HEK293 (cell line): ENCODE data around the gene UBQLN1.
A peak's percentile ranks its signal among the peaks of the same experiment; 100 is the strongest.

Experiments
- CTCF ChIA-PET: fragments of 350-600 bp; formaldehyde crosslinking; extraction: SDS; loops from one replicate; lab custom pipeline; 2021; ENCODE audit warnings: antibody characterized with exemption; lab: Yijun Ruan, JAX
- POLR2A ChIA-PET: fragments of 300-600 bp; formaldehyde crosslinking; extraction: SDS; loops from one replicate; lab custom pipeline; 2020; ENCODE audit warnings: antibody characterized with exemption, inconsistent platforms; lab: Yijun Ruan, JAX
- H3K27ac ChIP-seq: fragments of 200-500 bp; sonication (Bioruptor generic); 2 replicates; pipeline ENCODE4 v1.5.1; 2014; ENCODE audit warnings: low read depth, low read length, control low read depth, inconsistent platforms; ENCODE audit errors: extremely low read depth
- H3K36me3 ChIP-seq, 2 experiments: fragments of 200-500 bp in 1 of 2; sonication (Bioruptor generic) in 1 of 2; 1 replicate in 1 of 2; 2 replicates in 1 of 2; pipeline ENCODE4 v1.5.1; 2014 to 2017; ENCODE audit warnings: inconsistent platforms in 2 of 2, low read length in 2 of 2; ENCODE audit not compliant: control insufficient read depth in 2 of 2, insufficient read depth in 1 of 2
- H3K4me1 ChIP-seq: fragments of 200-500 bp; sonication (Bioruptor generic); 2 replicates; pipeline ENCODE4 v1.5.1; 2014; ENCODE audit warnings: mild to moderate bottlenecking, low read length, inconsistent platforms; ENCODE audit not compliant: control insufficient read depth, insufficient read depth
- H3K4me3 ChIP-seq: 2 replicates; pipeline ENCODE4 v1.5.1; 2011; ENCODE audit warnings: low read depth, mild to moderate bottlenecking, control low read depth, low read length, moderate library complexity
- H3K9me3 ChIP-seq: fragments of 200-500 bp; sonication (Bioruptor generic); 2 replicates; pipeline ENCODE4 v1.5.1; 2014; ENCODE audit warnings: low read depth, low read length, inconsistent platforms; ENCODE audit not compliant: control insufficient read depth, insufficient read depth
- KLF1 ChIP-seq: fragments of 450-650 bp; formaldehyde crosslinking; IDR thresholded peaks from 2 replicates; pipeline ENCODE4 v1.5.1; 2016; ENCODE audit warnings: missing biosample characterization, missing genetic modification characterization
- SCRT2 ChIP-seq: fragments of 450-650 bp; formaldehyde crosslinking; IDR thresholded peaks from 2 replicates; pipeline ENCODE4 v1.5.1; 2016; ENCODE audit warnings: missing biosample characterization, missing genetic modification characterization
- ZBTB7A ChIP-seq: fragments of 450-650 bp; formaldehyde crosslinking; IDR thresholded peaks from 2 replicates; pipeline ENCODE4 v1.5.1; 2016; ENCODE audit warnings: low read depth, missing biosample characterization, missing genetic modification characterization
- ZFP3 ChIP-seq: fragments of 450-650 bp; formaldehyde crosslinking; IDR thresholded peaks from 2 replicates; pipeline ENCODE4 v1.5.1; 2016; ENCODE audit warnings: low read depth, missing biosample characterization, missing genetic modification characterization
- ZNF112 ChIP-seq: fragments of 450-650 bp; formaldehyde crosslinking; IDR thresholded peaks from 2 replicates; pipeline ENCODE4 v1.5.0; 2017; ENCODE audit warnings: missing biosample characterization, missing genetic modification characterization
- ZNF221 ChIP-seq: fragments of 450-650 bp; formaldehyde crosslinking; IDR thresholded peaks from 2 replicates; pipeline ENCODE4 v1.5.1; 2017; ENCODE audit warnings: missing biosample characterization, missing genetic modification characterization, borderline replicate concordance
- ZNF335 ChIP-seq: fragments of 450-650 bp; formaldehyde crosslinking; conservative IDR thresholded peaks from 2 replicates; pipeline ENCODE4 v1.5.1; 2016; ENCODE audit warnings: missing biosample characterization, missing genetic modification characterization
- ZNF394 ChIP-seq: fragments of 450-650 bp; formaldehyde crosslinking; IDR thresholded peaks from 2 replicates; pipeline ENCODE4 v1.5.1; 2016; ENCODE audit warnings: missing biosample characterization, missing genetic modification characterization, mild to moderate bottlenecking, moderate library complexity, borderline replicate concordance
- ZNF416 ChIP-seq: fragments of 450-650 bp; formaldehyde crosslinking; IDR thresholded peaks from 2 replicates; pipeline ENCODE4 v1.5.1; 2016; ENCODE audit warnings: missing biosample characterization, missing genetic modification characterization
- ZNF433 ChIP-seq: fragments of 450-650 bp; formaldehyde crosslinking; IDR thresholded peaks from 2 replicates; pipeline ENCODE4 v1.5.1; 2016; ENCODE audit warnings: missing biosample characterization, missing genetic modification characterization, low read depth
- ZNF510 ChIP-seq: fragments of 450-650 bp; formaldehyde crosslinking; IDR thresholded peaks from 2 replicates; pipeline ENCODE4 v1.5.1; 2018; ENCODE audit warnings: mild to moderate bottlenecking, missing genetic modification characterization, missing biosample characterization; ENCODE audit not compliant: insufficient replicate concordance
- ZNF555 ChIP-seq: fragments of 450-650 bp; formaldehyde crosslinking; conservative IDR thresholded peaks from 2 replicates; pipeline ENCODE4 v1.5.1; 2017; ENCODE audit warnings: missing biosample characterization, mild to moderate bottlenecking, missing genetic modification characterization, inconsistent platforms
- ZNF837 ChIP-seq: fragments of 450-650 bp; formaldehyde crosslinking; IDR thresholded peaks from 2 replicates; pipeline ENCODE4 v1.5.1; 2016; ENCODE audit warnings: missing biosample characterization, missing genetic modification characterization
- ZSCAN23 ChIP-seq: fragments of 450-650 bp; formaldehyde crosslinking; IDR thresholded peaks from 2 replicates; pipeline ENCODE4 v1.5.1; 2016; ENCODE audit warnings: missing biosample characterization, missing genetic modification characterization
- TF ChIP-seq, protein P1 (sequence below): fragments of 450-650 bp; formaldehyde crosslinking; IDR thresholded peaks from 2 replicates; pipeline ENCODE4 v1.5.1; 2016; ENCODE audit warnings: missing biosample characterization, missing genetic modification characterization
- TF ChIP-seq, protein P2 (sequence below): fragments of 450-650 bp; formaldehyde crosslinking; IDR thresholded peaks from 2 replicates; pipeline ENCODE4 v1.5.1; 2017; ENCODE audit warnings: missing biosample characterization, missing genetic modification characterization
- TF ChIP-seq, protein P3 (sequence below): fragments of 450-650 bp; formaldehyde crosslinking; IDR thresholded peaks from 2 replicates; pipeline ENCODE4 v1.5.1; 2016; ENCODE audit warnings: missing biosample characterization, missing genetic modification characterization
- TF ChIP-seq, protein P4 (sequence below): fragments of 450-650 bp; formaldehyde crosslinking; IDR thresholded peaks from 2 replicates; pipeline ENCODE4 v1.5.1; 2016; ENCODE audit warnings: missing biosample characterization, missing genetic modification characterization, borderline replicate concordance
- TF ChIP-seq, protein P5 (sequence below): fragments of 450-650 bp; formaldehyde crosslinking; IDR thresholded peaks from 2 replicates; pipeline ENCODE4 v1.5.1; 2017; ENCODE audit warnings: missing biosample characterization, missing genetic modification characterization

Gene UBQLN1

DNA sequence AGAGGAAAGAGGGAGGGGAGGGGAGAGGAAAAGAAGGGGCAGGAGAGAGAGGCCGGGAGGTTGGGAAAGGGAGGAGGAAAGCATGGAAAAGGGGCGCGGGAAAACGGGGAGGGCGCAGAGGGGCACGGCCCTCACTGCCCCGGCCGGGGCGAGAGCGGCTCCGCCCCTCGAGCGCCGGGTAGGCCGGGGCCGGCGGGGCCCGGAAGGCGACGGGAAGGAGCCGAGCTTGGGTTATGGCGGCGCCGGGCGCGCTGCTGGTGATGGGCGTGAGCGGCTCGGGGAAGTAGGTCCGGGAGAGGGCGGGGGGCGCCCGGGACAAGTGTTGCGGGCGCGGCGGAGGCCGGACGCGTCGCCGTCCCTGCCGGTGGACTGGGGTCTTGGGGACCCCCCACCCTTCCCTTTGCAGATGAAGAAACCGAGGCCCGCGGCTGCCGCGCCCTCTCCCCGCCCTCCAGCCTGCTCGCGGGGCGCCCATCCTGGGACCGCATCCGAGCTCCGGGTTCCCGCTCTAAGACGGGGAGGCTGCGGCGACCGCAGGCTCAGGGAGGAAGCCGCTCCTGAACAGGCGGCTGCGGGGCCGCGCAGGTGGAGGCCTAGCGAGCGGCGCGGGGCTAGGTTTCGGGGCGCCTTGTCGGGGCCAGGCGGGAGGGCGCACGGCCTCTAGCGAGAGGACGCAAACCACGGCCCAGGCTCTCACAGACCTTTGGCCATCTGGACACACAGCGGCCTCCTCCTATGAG lies 84.6 kb downstream of the UBQLN1 start, which contains the start of gene IDNK (continued):
- TF ChIP-seq ZNF112 (tag by site-specific recombination) (no peak), ZBTB7A (tag by site-specific recombination) (no peak), ZNF510 (tag by site-specific recombination) (no peak), ZNF433 (tag by site-specific recombination) (no peak)
- TF ChIP-seq, protein P1, sequence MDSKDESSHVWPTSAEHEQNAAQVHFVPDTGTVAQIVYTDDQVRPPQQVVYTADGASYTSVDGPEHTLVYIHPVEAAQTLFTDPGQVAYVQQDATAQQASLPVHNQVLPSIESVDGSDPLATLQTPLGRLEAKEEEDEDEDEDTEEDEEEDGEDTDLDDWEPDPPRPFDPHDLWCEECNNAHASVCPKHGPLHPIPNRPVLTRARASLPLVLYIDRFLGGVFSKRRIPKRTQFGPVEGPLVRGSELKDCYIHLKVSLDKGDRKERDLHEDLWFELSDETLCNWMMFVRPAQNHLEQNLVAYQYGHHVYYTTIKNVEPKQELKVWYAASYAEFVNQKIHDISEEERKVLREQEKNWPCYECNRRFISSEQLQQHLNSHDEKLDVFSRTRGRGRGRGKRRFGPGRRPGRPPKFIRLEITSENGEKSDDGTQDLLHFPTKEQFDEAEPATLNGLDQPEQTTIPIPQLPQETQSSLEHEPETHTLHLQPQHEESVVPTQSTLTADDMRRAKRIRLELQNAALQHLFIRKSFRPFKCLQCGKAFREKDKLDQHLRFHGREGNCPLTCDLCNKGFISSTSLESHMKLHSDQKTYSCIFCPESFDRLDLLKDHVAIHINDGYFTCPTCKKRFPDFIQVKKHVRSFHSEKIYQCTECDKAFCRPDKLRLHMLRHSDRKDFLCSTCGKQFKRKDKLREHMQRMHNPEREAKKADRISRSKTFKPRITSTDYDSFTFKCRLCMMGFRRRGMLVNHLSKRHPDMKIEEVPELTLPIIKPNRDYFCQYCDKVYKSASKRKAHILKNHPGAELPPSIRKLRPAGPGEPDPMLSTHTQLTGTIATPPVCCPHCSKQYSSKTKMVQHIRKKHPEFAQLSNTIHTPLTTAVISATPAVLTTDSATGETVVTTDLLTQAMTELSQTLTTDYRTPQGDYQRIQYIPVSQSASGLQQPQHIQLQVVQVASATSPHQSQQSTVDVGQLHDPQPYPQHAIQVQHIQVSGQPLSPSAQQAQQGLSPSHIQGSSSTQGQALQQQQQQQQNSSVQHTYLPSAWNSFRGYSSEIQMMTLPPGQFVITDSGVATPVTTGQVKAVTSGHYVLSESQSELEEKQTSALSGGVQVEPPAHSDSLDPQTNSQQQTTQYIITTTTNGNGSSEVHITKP (tag by site-specific recombination): peak; percentile 71
- TF ChIP-seq, all 188 proteins: peak for 33

DNA sequence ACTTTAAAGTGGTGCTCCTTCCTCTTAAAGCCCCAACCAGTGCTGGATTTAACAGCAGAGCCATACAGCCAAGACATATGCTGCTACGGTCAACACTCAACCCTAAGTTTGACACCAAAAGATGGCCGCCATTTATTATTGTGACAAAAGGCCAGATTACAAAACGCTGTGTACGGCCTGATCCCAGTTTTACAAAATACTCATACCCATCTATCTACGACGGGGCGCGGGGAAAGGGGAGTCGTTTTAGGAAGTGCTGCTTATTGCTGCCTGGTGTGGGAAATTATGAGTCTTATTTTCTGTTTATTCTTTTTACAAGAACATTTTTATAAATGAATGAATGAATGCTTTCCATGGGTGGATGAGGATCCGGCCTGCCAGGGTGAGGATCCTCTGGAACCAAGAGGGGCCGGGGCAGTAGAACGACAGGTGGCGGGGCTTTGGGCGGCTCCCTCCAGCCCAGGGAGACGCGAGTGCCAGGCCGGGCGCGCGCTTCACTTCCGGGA lies 85.3 kb downstream of the UBQLN1 start:
- Histone ChIP-seq H3K4me3 (peak overlapping the region; percentile 73), H3K27ac (peak overlapping the region; percentile 76; the same call in 1 of the 2 replicates), H3K9me3 (no peaks in the 10 kb centered on the region), H3K4me1 (no peaks in the 10 kb centered on the region; the same call in 1 of the 2 replicates), H3K36me3 (peaks cover 0 to 10% of the 10 kb centered on the region in 2 experiments; a peak in 1 of 3 replicates)
- CTCF ChIA-PET: interaction anchor here (0.6 to 2.8 kb wide), 2 partner anchors 29 to 289 kb away, joined by 4 to 23 read pairs; no protein-coding TSS in a partner anchor
- TF ChIP-seq ZNF394 (tag by site-specific recombination): no peak
- TF ChIP-seq, protein P2, sequence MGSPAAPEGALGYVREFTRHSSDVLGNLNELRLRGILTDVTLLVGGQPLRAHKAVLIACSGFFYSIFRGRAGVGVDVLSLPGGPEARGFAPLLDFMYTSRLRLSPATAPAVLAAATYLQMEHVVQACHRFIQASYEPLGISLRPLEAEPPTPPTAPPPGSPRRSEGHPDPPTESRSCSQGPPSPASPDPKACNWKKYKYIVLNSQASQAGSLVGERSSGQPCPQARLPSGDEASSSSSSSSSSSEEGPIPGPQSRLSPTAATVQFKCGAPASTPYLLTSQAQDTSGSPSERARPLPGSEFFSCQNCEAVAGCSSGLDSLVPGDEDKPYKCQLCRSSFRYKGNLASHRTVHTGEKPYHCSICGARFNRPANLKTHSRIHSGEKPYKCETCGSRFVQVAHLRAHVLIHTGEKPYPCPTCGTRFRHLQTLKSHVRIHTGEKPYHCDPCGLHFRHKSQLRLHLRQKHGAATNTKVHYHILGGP: no peak
- TF ChIP-seq, protein P3, sequence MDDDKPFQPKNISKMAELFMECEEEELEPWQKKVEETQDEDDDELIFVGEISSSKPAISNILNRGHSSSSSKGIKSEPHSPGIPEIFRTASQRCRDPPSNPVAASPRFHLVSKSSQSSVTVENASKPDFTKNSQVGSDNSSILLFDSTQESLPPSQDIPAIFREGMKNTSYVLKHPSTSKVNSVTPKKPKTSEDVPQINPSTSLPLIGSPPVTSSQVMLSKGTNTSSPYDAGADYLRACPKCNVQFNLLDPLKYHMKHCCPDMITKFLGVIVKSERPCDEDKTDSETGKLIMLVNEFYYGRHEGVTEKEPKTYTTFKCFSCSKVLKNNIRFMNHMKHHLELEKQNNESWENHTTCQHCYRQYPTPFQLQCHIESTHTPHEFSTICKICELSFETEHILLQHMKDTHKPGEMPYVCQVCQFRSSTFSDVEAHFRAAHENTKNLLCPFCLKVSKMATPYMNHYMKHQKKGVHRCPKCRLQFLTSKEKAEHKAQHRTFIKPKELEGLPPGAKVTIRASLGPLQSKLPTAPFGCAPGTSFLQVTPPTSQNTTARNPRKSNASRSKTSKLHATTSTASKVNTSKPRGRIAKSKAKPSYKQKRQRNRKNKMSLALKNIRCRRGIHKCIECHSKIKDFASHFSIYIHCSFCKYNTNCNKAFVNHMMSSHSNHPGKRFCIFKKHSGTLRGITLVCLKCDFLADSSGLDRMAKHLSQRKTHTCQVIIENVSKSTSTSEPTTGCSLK (tag by site-specific recombination): no peak
- TF ChIP-seq ZSCAN23 (tag by site-specific recombination): no peak
- TF ChIP-seq, protein P4, sequence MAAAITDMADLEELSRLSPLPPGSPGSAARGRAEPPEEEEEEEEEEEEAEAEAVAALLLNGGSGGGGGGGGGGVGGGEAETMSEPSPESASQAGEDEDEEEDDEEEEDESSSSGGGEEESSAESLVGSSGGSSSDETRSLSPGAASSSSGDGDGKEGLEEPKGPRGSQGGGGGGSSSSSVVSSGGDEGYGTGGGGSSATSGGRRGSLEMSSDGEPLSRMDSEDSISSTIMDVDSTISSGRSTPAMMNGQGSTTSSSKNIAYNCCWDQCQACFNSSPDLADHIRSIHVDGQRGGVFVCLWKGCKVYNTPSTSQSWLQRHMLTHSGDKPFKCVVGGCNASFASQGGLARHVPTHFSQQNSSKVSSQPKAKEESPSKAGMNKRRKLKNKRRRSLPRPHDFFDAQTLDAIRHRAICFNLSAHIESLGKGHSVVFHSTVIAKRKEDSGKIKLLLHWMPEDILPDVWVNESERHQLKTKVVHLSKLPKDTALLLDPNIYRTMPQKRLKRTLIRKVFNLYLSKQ (tag by site-specific recombination): no peak
- TF ChIP-seq ZNF837 (tag by site-specific recombination): no peak
- no peak for TF ChIP-seq ZFP3 (tag by site-specific recombination)
- 0 out of 2 replicates have a peak, but pooled peaks have one; percentile 41 for TF ChIP-seq ZNF335
- peak; percentile 48; the same call in 1 of the 2 replicates for TF ChIP-seq KLF1 (tag by site-specific recombination)
- TF ChIP-seq ZNF416 (tag by site-specific recombination): no peak
- TF ChIP-seq SCRT2 (tag by site-specific recombination): peak; percentile 49; the same call in 1 of the 2 replicates
- TF ChIP-seq ZNF221 (tag by site-specific recombination): no peak
- TF ChIP-seq ZNF555 (tag by site-specific recombination): no peak
- TF ChIP-seq, protein P5, sequence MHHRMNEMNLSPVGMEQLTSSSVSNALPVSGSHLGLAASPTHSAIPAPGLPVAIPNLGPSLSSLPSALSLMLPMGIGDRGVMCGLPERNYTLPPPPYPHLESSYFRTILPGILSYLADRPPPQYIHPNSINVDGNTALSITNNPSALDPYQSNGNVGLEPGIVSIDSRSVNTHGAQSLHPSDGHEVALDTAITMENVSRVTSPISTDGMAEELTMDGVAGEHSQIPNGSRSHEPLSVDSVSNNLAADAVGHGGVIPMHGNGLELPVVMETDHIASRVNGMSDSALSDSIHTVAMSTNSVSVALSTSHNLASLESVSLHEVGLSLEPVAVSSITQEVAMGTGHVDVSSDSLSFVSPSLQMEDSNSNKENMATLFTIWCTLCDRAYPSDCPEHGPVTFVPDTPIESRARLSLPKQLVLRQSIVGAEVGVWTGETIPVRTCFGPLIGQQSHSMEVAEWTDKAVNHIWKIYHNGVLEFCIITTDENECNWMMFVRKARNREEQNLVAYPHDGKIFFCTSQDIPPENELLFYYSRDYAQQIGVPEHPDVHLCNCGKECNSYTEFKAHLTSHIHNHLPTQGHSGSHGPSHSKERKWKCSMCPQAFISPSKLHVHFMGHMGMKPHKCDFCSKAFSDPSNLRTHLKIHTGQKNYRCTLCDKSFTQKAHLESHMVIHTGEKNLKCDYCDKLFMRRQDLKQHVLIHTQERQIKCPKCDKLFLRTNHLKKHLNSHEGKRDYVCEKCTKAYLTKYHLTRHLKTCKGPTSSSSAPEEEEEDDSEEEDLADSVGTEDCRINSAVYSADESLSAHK (tag by site-specific recombination): no peak
- TF ChIP-seq, all 188 proteins: peak for 3
- POLR2A ChIA-PET: no interaction called here
